ENCODE measurements around the gene EZH1.

DNA sequence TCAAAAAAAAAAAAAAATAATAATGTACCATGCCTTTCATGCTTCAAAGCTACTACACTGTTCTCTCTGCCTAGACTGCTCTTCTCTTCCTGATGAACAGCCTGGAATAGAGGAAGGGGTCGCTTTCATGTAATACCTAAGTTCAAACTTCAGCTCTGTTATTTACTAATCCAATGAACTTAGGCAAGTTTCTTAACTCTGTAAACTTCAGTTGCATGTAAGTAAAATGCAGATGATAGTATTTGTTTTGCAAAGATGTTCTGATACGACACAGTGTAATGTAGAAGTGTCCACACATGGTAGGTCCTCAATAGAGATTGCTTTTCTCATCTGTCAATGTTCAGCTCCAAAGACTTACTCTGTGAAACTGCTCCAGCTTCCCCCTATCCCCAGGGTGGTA, 47.1 kb upstream of the EZH1 start:
- no peak for TF ChIP-seq POLR2AphosphoS5 (IDR thresholded peaks at IDR 0.05)
- no peak for TF ChIP-seq CTCF (IDR thresholded peaks at IDR 0.05)
- no peak for TF ChIP-seq POLR2A (IDR thresholded peaks at IDR 0.05; ENCODE audit: low read depth)
- no peak for TF ChIP-seq EP300 (IDR thresholded peaks at IDR 0.05)

All from esophagus muscularis mucosa (tissue), 4 donors.